A549 (cell line): ENCODE results near the gene CREB3L1. TPM values are rescaled to one million over a fixed set of nuclear protein-coding genes. Genes with fewer than 3 reads are reported as not detected.

Experiments used
- ATAC-seq, 2 experiments: fragments of 200-7000 bp in 1 of 2; fragments of >200 bp in 1 of 2; cut with Nextera tagmentation in 1 of 2; cut with Tn5 transposase in 1 of 2; 3 replicates each; pipeline versions ENCODE4 v1.8.0 to v1.9.1; 2018 to 2020; ENCODE audit warnings: mild to moderate bottlenecking in 1 of 2, moderate library complexity in 1 of 2
- CTCF ChIA-PET: fragments of 300-600 bp; sonication (Branson Sonifier 250); formaldehyde crosslinking; extraction: SDS; loops from one replicate; lab custom pipeline; 2021; ENCODE audit warnings: antibody characterized with exemption, inconsistent platforms; lab: Yijun Ruan, JAX
- POLR2A ChIA-PET: fragments of 350-600 bp; formaldehyde crosslinking; extraction: SDS; loops from one replicate; lab custom pipeline; 2021; ENCODE audit warnings: antibody characterized with exemption, inconsistent platforms; lab: Yijun Ruan, JAX
- DNase-seq, 2 experiments: peaks; one replicate each; pipeline versions ENCODE4 v3.0.0 to v3.0.0-alpha.2; 2011 to 2016; ENCODE audit warnings: low read depth in 1 of 2, low spot score in 1 of 2
- FAIRE-seq: peaks from 2 replicates; lab custom pipeline; 2011; peaks lifted over from hg19 to GRCh38; lab: Jason Lieb, UNC
- H3K27ac ChIP-seq, 2 experiments: fragments of >200 bp; sonication (Bioruptor Twin); formaldehyde crosslinking; 3 replicates each; pipeline ENCODE4 v1.5.1; 2016 to 2017
- H3K4me1 ChIP-seq: fragments of >200 bp; sonication (Bioruptor Twin); formaldehyde crosslinking; 3 replicates; pipeline ENCODE4 v1.6.1; 2016
- H3K4me2 ChIP-seq: fragments of >200 bp; sonication (Bioruptor Twin); formaldehyde crosslinking; 3 replicates; pipeline ENCODE4 v1.6.1; 2016
- H3K4me3 ChIP-seq: fragments of >200 bp; sonication (Bioruptor Twin); formaldehyde crosslinking; 3 replicates; pipeline ENCODE4 v1.5.1; 2016
- H3K9me3 ChIP-seq: fragments of >200 bp; sonication (Bioruptor Twin); formaldehyde crosslinking; 3 replicates; pipeline ENCODE4 v1.6.1; 2016
- CBX2 ChIP-seq: fragments of 200-600 bp; sonication (generic); IDR thresholded peaks from 2 replicates; pipeline ENCODE4 v1.6.1; 2016; ENCODE audit warnings: low read depth, mild to moderate bottlenecking, borderline replicate concordance
- EHF ChIP-seq: fragments of 250-450 bp; sonication (Bioruptor Pico); IDR thresholded peaks from 2 replicates; pipeline ENCODE4 v1.5.0; 2020; ENCODE audit warnings: mild to moderate bottlenecking
- FOSL2 ChIP-seq, 2 experiments: fragments of 450-650 bp in 1 of 2; fragments of >200 bp in 1 of 2; sonication (Bioruptor Twin) in 1 of 2; formaldehyde crosslinking; IDR thresholded peaks; 2 replicates each; pipeline versions ENCODE4 v1.5.0 to v1.6.1; 2016 to 2020; ENCODE audit warnings: mild to moderate bottlenecking in 1 of 2, moderate library complexity in 1 of 2
- FOXS1 ChIP-seq: fragments of 250-450 bp; sonication (Bioruptor Pico); IDR thresholded peaks from 2 replicates; pipeline ENCODE4 v1.5.0; 2020; ENCODE audit warnings: mild to moderate bottlenecking, moderate library complexity
- HDAC2 ChIP-seq: fragments of 200-600 bp; sonication (generic); IDR thresholded peaks from 2 replicates; pipeline ENCODE4 v1.6.1; 2016
- HES2 ChIP-seq: fragments of >200 bp; sonication (Bioruptor Twin); formaldehyde crosslinking; IDR thresholded peaks from 2 replicates; pipeline ENCODE4 v1.6.1; 2016
- HMGXB4 ChIP-seq: fragments of 250-450 bp; sonication (Bioruptor Pico); IDR thresholded peaks from 2 replicates; pipeline ENCODE4 v1.5.0; 2021; ENCODE audit warnings: mild to moderate bottlenecking, moderate library complexity, borderline replicate concordance
- HOXA7 ChIP-seq: fragments of 250-450 bp; sonication (Bioruptor Pico); IDR thresholded peaks from 2 replicates; pipeline ENCODE4 v1.5.0; 2020; ENCODE audit warnings: mild to moderate bottlenecking, moderate library complexity
- JUN ChIP-seq, 2 experiments: fragments of >200 bp; sonication (Bioruptor Twin); formaldehyde crosslinking; IDR thresholded peaks; 2 replicates in 1 of 2; 3 replicates in 1 of 2; pipeline ENCODE4 v1.6.1; 2016 to 2017
- JUNB ChIP-seq: fragments of >200 bp; sonication (Bioruptor Twin); formaldehyde crosslinking; IDR thresholded peaks from 2 replicates; pipeline ENCODE4 v1.6.1; 2016
- KDM1A ChIP-seq: fragments of 200-600 bp; sonication (generic); IDR thresholded peaks from 2 replicates; pipeline ENCODE4 v1.6.1; 2016; ENCODE audit warnings: low read depth, mild to moderate bottlenecking
- MAX ChIP-seq: IDR thresholded peaks from 2 replicates; pipeline ENCODE4 v1.6.1; 2012
- NFE2L2 ChIP-seq: fragments of 150-350 bp; conservative IDR thresholded peaks from 2 replicates; pipeline ENCODE4 v1.6.1; 2014; ENCODE audit warnings: low read length
- PBX3 ChIP-seq: IDR thresholded peaks from 2 replicates; pipeline ENCODE4 v1.6.1; 2012
- POLR2A ChIP-seq: IDR thresholded peaks from 2 replicates; pipeline ENCODE4 v1.6.1; 2012; ENCODE audit warnings: mild to moderate bottlenecking, low read length
- RAD21 ChIP-seq, 2 experiments: fragments of >200 bp in 1 of 2; sonication (Bioruptor Twin) in 1 of 2; formaldehyde crosslinking in 1 of 2; IDR thresholded peaks in 1 of 2; conservative IDR thresholded peaks in 1 of 2; 2 replicates in 1 of 2; 3 replicates in 1 of 2; pipeline ENCODE4 v1.6.1; 2012 to 2018; ENCODE audit warnings: inconsistent platforms in 1 of 2
- RCOR1 ChIP-seq: fragments of 150-350 bp; IDR thresholded peaks from 2 replicates; pipeline ENCODE4 v1.6.1; 2014; ENCODE audit warnings: antibody characterized with exemption, low read length, low read depth
- TP53 ChIP-seq: fragments of 250-450 bp; sonication (Bioruptor Pico); IDR thresholded peaks from 2 replicates; pipeline ENCODE4 v1.5.0; 2021; ENCODE audit warnings: mild to moderate bottlenecking, moderate library complexity
- ZC3H11A ChIP-seq: fragments of 450-650 bp; IDR thresholded peaks from 2 replicates; pipeline ENCODE4 v1.6.1; 2014; ENCODE audit warnings: antibody characterized with exemption, mild to moderate bottlenecking
- WGBS: methylation state at CpG from one replicate; pipeline ENCODE4 v1.1.6; 2017; ENCODE audit errors: missing lambda C conversion rate; 5-methylcytosine and 5-hydroxymethylcytosine counted together
- polyA plus RNA-seq, 4 experiments: library from polyadenylated mRNA; depleted of rRNA in 3 of 4; stranded (reverse); fragments of >200 nt; fragmentation: RNase III in 1 of 4; extraction: RNeasy Plus Mini Kit Qiagen cat#74134 plus additional on column Dnase treatment in 1 of 4; gene quantifications; 2 replicates in 3 of 4; 3 replicates in 1 of 4; pipeline ENCODE4 v1.2.3, GENCODE V29; 2011 to 2017

The CREB3L1 gene
- polyA plus RNA-seq, 2 of the 4 experiments (the other 2 are of a cell fraction) = 0.61 to 2.3 TPM

GRCh38 chr11:46264976-46265375 lies 12.5 kb upstream of the CREB3L1 start:
- no peak overlapping the region for H3K27ac ChIP-seq
- ATAC-seq = no peak

GRCh38 chr11:46265764-46266163 lies 11.7 kb upstream of the CREB3L1 start:
- POLR2A ChIA-PET = no interaction called here

More at GRCh38 chr11:46264976-46265375, 12.5 kb upstream of the CREB3L1 start:
- TF ChIP-seq PBX3 (no peak), ZC3H11A (no peak), EHF (CRISPR knock-in tag) (no peak), FOXS1 (CRISPR knock-in tag) (no peak), RAD21 (conservative IDR thresholded peaks at IDR 0.05 in 1 of 2, IDR thresholded peaks at IDR 0.05 in 1 of 2) (no peak), JUNB (no peak), HMGXB4 (CRISPR knock-in tag) (no peak), MAX (no peak), CBX2 (no peak), JUN (IDR thresholded peaks at IDR 0.05) (no peak), HDAC2 (no peak), HES2 (no peak), NFE2L2 (no peak), HOXA7 (no peak), TP53 (no peak)
- Histone ChIP-seq H3K4me1 (no peaks in the 10 kb centered on the region), H3K4me3 (no peak overlapping the region), H3K4me2 (no peak overlapping the region), H3K9me3 (no peaks in the 10 kb centered on the region)
- POLR2A ChIA-PET = interaction anchor here (1.1 kb wide), 1 partner anchor 22 kb away, joined by 3 read pairs; no protein-coding TSS in a partner anchor
- no peak for DNase-seq
- no peak for FAIRE-seq
- CTCF ChIA-PET = interaction anchor here (0.7 to 9.8 kb wide), 8 partner anchors 9 to 147 kb away, joined by 3 to 67 read pairs (median 4); partner anchors contain the start of gene CREB3L1
- 48% methylated on average over 9 of the region's 9 CpGs for WGBS

GRCh38 chr11:46267930-46268329 lies 9.5 kb upstream of the CREB3L1 start:
- ChIA-PET POLR2A (no interaction called here), CTCF (interaction anchor here (1.0 to 9.8 kb wide), 5 partner anchors 11 to 40 kb away, joined by 3 to 67 read pairs (median 3); no protein-coding TSS in a partner anchor)
- H3K27ac ChIP-seq = no peak overlapping the region
- peaks cover 7% of the 10 kb centered on the region for H3K4me1 ChIP-seq
- TF ChIP-seq MAX (no peak), POLR2A (no peak), FOSL2 (IDR thresholded peaks at IDR 0.05) (no peak), FOSL2 (CRISPR knock-in tag; IDR thresholded peaks at IDR 0.05) (no peak), CBX2 (no peak), JUN (IDR thresholded peaks at IDR 0.05) (no peak)
- H3K9me3 ChIP-seq = no peaks in the 10 kb centered on the region
- FAIRE-seq (no peak), DNase-seq (no peak), ATAC-seq (no peak)
- H3K4me2 ChIP-seq = no peak overlapping the region
- H3K4me3 ChIP-seq = no peak overlapping the region

More at GRCh38 chr11:46265764-46266163, 11.7 kb upstream of the CREB3L1 start:
- 78% methylated on average over 7 of the region's 7 CpGs for WGBS
- ATAC-seq = no peak
- no peak for DNase-seq
- no peak overlapping the region for H3K4me3 ChIP-seq
- TF ChIP-seq HOXA7 (no peak), RCOR1 (no peak), NFE2L2 (no peak), KDM1A (no peak)
- no peak for FAIRE-seq
- no peak overlapping the region for H3K27ac ChIP-seq
- no peaks in the 10 kb centered on the region for H3K9me3 ChIP-seq
- CTCF ChIA-PET = interaction anchor here (0.6 to 9.8 kb wide), 9 partner anchors 8 to 102 kb away, joined by 3 to 67 read pairs (median 3); partner anchors contain the start of gene CREB3L1
- H3K4me1 ChIP-seq = no peaks in the 10 kb centered on the region
- H3K4me2 ChIP-seq = no peak overlapping the region
